BLaER1 (cell line): ENCODE results near the gene RAB11FIP5.
A peak's percentile ranks its signal among the peaks of the same experiment; 100 is the strongest.
"Not testable (repeated sequence)": the region's sequence is repeated elsewhere in the genome, so short reads cannot be mapped to it uniquely, and the experiment has no call there.

Source experiments
- H3K27ac ChIP-seq: shearing (Covaris generic); formaldehyde crosslinking; 2 replicates; pipeline ENCODE4 v1.8.1; 2022
- H3K27me3 ChIP-seq: shearing (Covaris generic); formaldehyde crosslinking; 2 replicates; pipeline ENCODE4 v1.8.1; 2022
- H3K36me3 ChIP-seq: shearing (Covaris generic); formaldehyde crosslinking; 2 replicates; pipeline ENCODE4 v1.8.1; 2022
- H3K4me1 ChIP-seq: shearing (Covaris generic); formaldehyde crosslinking; 2 replicates; pipeline ENCODE4 v1.8.1; 2022
- H3K4me2 ChIP-seq: shearing (Covaris generic); formaldehyde crosslinking; 2 replicates; pipeline ENCODE4 v1.8.1; 2022
- H3K4me3 ChIP-seq: shearing (Covaris generic); formaldehyde crosslinking; 2 replicates; pipeline ENCODE4 v1.8.1; 2022
- H3K9ac ChIP-seq: shearing (Covaris generic); formaldehyde crosslinking; 2 replicates; pipeline ENCODE4 v1.8.1; 2022
- H3K9me3 ChIP-seq: shearing (Covaris generic); formaldehyde crosslinking; 2 replicates; pipeline ENCODE4 v1.8.1; 2022
- H4K20me1 ChIP-seq: shearing (Covaris generic); formaldehyde crosslinking; 2 replicates; pipeline ENCODE4 v1.8.1; 2022
- Cebpa-rat ChIP-seq: shearing (Covaris generic); IDR thresholded peaks from 2 replicates; pipeline ENCODE4 v1.8.1; 2022

The RAB11FIP5 gene

DNA sequence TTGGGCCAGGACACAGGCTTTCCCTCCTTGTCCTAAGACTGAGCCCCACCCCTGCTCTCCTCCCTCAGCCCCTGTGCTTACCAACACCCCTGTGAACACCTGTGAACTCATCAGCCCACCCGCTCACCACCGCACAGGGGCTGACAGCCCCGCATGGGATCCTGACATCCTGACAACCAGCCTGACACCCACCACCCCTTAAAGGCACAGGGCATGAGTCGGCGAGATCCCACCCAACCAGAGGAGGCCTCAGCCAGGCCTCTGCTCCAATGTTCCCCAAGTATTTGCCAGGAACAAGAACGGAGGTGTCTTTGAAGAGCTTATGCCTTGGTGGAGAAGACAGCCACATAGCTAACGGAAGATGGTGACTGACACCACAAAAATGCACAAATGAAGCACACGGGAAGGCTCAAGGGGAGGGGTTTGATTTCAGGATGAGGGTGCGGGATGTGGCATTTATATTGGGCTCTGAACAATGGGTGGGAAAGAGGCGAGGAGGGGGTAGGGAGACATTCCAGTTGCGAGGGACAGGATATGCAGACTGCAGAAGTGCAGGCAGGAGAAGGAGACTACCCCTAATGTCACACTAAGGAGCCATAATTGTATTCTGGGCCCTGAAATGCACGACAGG, 11.0 kb downstream of the RAB11FIP5 start:
- no peak overlapping the region for H3K4me2 ChIP-seq

DNA sequence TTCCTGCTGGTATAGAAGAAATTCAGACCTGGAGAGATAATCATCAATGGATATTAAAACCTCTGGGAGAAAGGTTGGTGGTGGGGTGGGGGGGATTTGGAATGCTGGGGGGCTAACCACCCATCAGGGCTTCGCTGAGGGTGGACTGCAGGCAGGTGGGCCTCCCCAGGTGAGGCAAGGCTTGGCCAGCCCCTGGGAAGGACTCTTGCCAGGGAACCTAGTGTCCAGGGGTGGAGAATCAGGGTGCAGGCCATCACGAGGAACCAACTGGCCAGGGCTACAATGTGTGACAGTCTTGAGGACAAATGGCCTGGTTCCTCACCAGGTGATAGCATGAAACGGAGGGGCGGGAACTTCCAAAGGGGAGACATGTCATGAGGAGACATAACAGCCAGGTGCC, 11.8 kb downstream of the RAB11FIP5 start:
- Histone ChIP-seq H3K4me2 (no peak overlapping the region), H3K27me3 (no peaks in the 10 kb centered on the region), H3K36me3 (peaks cover 14% of the 10 kb centered on the region), H3K9me3 (no peaks in the 10 kb centered on the region), H3K9ac (no peak overlapping the region), H3K27ac (no peak overlapping the region), H3K4me3 (no peak overlapping the region), H3K4me1 (peaks cover 21% of the 10 kb centered on the region), H4K20me1 (peaks cover 100% of the 10 kb centered on the region)
- no peak for TF ChIP-seq Cebpa-rat

More for the DNA sequence above, 11.0 kb downstream of the RAB11FIP5 start:
- H3K27me3 ChIP-seq, result no peaks in the 10 kb centered on the region
- peaks cover 22% of the 10 kb centered on the region for H3K36me3 ChIP-seq
- peaks cover 21% of the 10 kb centered on the region for H3K4me1 ChIP-seq
- no peak overlapping the region for H3K4me3 ChIP-seq
- H4K20me1 ChIP-seq, result peaks cover 100% of the 10 kb centered on the region
- H3K9me3 ChIP-seq, result no peaks in the 10 kb centered on the region
- no peak overlapping the region for H3K27ac ChIP-seq
- H3K9ac ChIP-seq, result no peak overlapping the region
- TF ChIP-seq Cebpa-rat, result no peak

DNA sequence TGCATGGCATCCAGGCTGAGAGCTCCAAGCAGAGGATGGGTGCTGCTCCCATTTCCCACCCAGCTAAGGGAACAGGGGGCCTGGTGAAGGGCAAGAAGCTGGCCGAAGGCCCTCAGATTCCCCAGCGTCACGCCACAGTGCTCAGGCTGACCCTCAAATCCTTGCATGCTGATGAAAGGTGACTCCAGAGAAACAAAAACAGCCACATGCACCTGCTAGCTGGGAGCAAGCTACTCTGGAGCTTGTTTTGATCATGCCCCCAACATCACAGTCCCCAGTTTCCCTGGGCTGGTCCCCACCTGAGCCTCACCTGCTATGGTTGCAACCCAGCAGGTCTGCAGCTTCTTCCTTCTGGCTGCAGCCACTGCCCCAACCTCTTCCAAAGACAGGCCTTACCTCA, 13.3 kb downstream of the RAB11FIP5 start:
- Histone ChIP-seq H3K4me3 (no peak overlapping the region), H3K4me2 (no peak overlapping the region), H3K9me3 (no peaks in the 10 kb centered on the region), H3K27ac (no peak overlapping the region), H3K4me1 (peaks cover 21% of the 10 kb centered on the region), H3K36me3 (no peaks in the 10 kb centered on the region), H3K27me3 (no peaks in the 10 kb centered on the region), H4K20me1 (peaks cover 100% of the 10 kb centered on the region), H3K9ac (no peak overlapping the region)
- TF ChIP-seq Cebpa-rat, result no peak

DNA sequence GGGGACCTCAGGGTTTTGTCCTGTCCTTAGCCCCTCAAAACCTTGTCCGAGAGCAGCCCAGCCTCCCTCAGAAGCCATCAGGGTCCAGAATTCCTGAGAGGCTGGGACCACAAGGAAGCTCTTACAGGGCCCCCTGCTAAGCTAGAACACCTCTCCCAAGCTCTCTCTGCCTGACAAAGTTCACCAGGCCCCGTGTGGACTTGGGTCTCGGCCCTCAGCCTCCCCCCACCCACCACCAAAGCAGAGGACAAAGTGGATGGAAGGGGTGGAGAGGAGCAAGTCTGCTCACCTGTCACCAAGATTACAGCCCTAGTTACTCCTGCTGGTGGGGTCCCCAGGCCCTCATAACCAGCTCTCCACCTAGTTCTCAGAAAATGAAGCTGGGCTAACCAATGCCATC, 16.8 kb downstream of the RAB11FIP5 start:
- Histone ChIP-seq H3K36me3 (no peaks in the 10 kb centered on the region), H3K4me2 (no peak overlapping the region), H3K27me3 (no peaks in the 10 kb centered on the region), H3K9ac (no peak overlapping the region), H3K4me1 (peaks cover 27% of the 10 kb centered on the region), H4K20me1 (peaks cover 100% of the 10 kb centered on the region), H3K4me3 (no peak overlapping the region), H3K27ac (no peak overlapping the region), H3K9me3 (no peaks in the 10 kb centered on the region)
- TF ChIP-seq Cebpa-rat, result no peak

- H3K36me3 ChIP-seq, H3K27me3 ChIP-seq, H3K4me3 ChIP-seq, H3K27ac ChIP-seq, H3K9me3 ChIP-seq, H3K9ac ChIP-seq: not testable (repeated sequence)
- peak overlapping the region; percentile 55; the same call in 1 of the 2 replicates for H3K4me2 ChIP-seq
- H3K4me1 ChIP-seq, result peaks cover 27% of the 10 kb centered on the region
- peaks cover 100% of the 10 kb centered on the region for H4K20me1 ChIP-seq
These were observed 19.0 kb downstream of the RAB11FIP5 start for GRCh38 chr2:73093601-73094218.

DNA sequence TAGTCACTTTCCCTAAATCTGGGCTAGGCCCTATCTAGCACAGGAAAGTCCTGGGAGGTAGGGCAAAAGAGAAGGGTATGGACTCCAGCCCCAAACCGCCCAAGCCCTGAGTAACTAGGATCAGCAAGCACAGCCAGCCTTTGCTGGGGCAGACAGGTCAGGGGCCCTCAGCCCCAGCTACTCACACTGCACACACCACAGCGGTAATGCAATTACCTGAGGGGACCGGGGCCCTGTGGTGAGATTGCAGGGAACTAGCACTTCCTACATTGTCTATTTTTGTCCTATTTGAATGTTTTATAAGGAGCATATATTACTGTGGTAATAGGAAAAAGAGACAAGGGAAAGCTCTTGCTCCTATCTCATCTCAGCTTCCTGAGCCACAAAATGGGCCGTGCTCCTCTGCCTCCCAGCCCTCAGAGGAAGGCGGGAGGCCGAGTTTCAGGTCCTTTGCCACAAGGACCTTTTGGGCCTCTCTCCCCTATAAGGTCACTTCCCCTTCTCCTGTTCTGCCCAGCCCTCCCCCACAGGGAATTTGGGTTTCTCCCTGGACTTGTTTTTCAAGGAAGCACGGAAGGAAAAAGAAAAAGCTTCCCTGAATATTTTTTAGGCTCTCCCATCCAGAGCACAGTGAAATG, 20.5 kb downstream of the RAB11FIP5 start:
- no peak overlapping the region for H3K27ac ChIP-seq
- H3K27me3 ChIP-seq, result no peaks in the 10 kb centered on the region
- no peak overlapping the region for H3K4me3 ChIP-seq
- no peak overlapping the region; the same call in 1 of the 2 replicates for H3K9ac ChIP-seq
- H3K9me3 ChIP-seq, result no peaks in the 10 kb centered on the region
- H3K36me3 ChIP-seq, result peaks cover 24% of the 10 kb centered on the region
- H4K20me1 ChIP-seq, result peaks cover 99% of the 10 kb centered on the region
- TF ChIP-seq Cebpa-rat, result no peak
- peak overlapping the region; percentile 55 for H3K4me2 ChIP-seq
- H3K4me1 ChIP-seq, result peaks cover 27% of the 10 kb centered on the region

DNA sequence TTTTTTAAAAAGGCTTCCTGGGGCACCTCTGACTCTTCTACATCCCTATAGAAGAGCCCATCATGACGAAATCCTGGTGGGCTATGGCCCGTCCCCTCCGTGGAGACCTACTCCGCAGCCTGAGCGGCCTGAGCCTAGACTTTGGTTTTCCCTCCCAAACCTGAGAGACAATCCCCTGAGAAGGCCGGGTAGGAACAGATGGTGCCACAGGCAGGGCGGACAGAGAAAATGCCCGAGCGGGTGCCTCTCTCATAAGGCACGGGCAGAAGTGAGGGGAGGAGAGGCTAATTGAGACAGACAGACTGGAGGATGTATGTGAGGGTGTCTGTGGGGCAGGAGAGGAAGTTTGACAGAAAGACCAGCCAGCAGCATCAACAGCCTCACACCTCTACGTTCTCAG, 21.1 kb downstream of the RAB11FIP5 start:
- Histone ChIP-seq H3K4me3 (no peak overlapping the region), H3K36me3 (peaks cover 30% of the 10 kb centered on the region), H3K4me2 (no peak overlapping the region), H3K9me3 (no peaks in the 10 kb centered on the region), H4K20me1 (peaks cover 99% of the 10 kb centered on the region), H3K27ac (no peak overlapping the region), H3K9ac (no peak overlapping the region), H3K4me1 (peaks cover 27% of the 10 kb centered on the region), H3K27me3 (no peaks in the 10 kb centered on the region)
- no peak for TF ChIP-seq Cebpa-rat

DNA sequence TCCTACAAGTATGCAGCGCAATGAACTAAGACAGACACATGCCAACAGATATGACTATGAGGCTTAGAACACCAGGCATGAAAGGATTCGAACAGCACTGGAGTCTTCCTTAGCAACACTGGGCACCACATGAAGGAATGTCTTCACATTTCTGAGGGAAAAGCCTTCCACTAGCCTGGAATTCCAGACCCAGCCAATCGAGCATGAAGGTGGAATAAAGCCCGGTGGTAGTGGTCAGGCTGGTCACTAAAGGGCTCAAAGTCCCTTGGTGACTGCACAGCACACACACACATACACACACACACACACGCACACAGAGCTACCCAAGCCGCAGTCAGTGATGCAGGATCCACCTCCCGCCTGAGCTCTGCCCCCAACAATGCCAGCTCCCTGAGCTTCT, 21.6 kb downstream of the RAB11FIP5 start:
- Histone ChIP-seq H3K4me2 (no peak overlapping the region), H3K27ac (no peak overlapping the region), H3K27me3 (no peaks in the 10 kb centered on the region), H3K4me3 (no peak overlapping the region), H3K36me3 (peaks cover 35% of the 10 kb centered on the region), H3K9ac (no peak overlapping the region), H3K4me1 (peaks cover 32% of the 10 kb centered on the region), H3K9me3 (no peaks in the 10 kb centered on the region), H4K20me1 (peaks cover 99% of the 10 kb centered on the region)
- no peak for TF ChIP-seq Cebpa-rat

GRCh38 chr2:73089270-73090030, 23.3 kb downstream of the RAB11FIP5 start:
- H3K27me3 ChIP-seq, result no peaks in the 10 kb centered on the region
- H3K4me2 ChIP-seq, result no peak overlapping the region
- H3K4me1 ChIP-seq, result peaks cover 49% of the 10 kb centered on the region
- no peak overlapping the region for H3K4me3 ChIP-seq
- no peak overlapping the region for H3K9ac ChIP-seq
- peaks cover 99% of the 10 kb centered on the region for H4K20me1 ChIP-seq
- H3K27ac ChIP-seq, result no peak overlapping the region
- peaks cover 43% of the 10 kb centered on the region for H3K36me3 ChIP-seq
- no peak for TF ChIP-seq Cebpa-rat
- no peaks in the 10 kb centered on the region for H3K9me3 ChIP-seq

GRCh38 chr2:73088703-73089102, 24.0 kb downstream of the RAB11FIP5 start:
- TF ChIP-seq Cebpa-rat, result no peak
- H3K36me3 ChIP-seq, result peaks cover 50% of the 10 kb centered on the region
- H4K20me1 ChIP-seq, result peaks cover 99% of the 10 kb centered on the region
- H3K27me3 ChIP-seq, result no peaks in the 10 kb centered on the region
- no peak overlapping the region for H3K4me3 ChIP-seq
- no peak overlapping the region for H3K4me2 ChIP-seq
- H3K27ac ChIP-seq, result no peak overlapping the region
- peaks cover 51% of the 10 kb centered on the region for H3K4me1 ChIP-seq
- H3K9ac ChIP-seq, result no peak overlapping the region
- no peaks in the 10 kb centered on the region for H3K9me3 ChIP-seq
